ENCODE results near the gene CHURC1.
"Not testable (repeated sequence)": the region's sequence is repeated elsewhere in the genome, so short reads cannot be mapped to it uniquely, and the experiment has no call there.

The CHURC1 gene

DNA sequence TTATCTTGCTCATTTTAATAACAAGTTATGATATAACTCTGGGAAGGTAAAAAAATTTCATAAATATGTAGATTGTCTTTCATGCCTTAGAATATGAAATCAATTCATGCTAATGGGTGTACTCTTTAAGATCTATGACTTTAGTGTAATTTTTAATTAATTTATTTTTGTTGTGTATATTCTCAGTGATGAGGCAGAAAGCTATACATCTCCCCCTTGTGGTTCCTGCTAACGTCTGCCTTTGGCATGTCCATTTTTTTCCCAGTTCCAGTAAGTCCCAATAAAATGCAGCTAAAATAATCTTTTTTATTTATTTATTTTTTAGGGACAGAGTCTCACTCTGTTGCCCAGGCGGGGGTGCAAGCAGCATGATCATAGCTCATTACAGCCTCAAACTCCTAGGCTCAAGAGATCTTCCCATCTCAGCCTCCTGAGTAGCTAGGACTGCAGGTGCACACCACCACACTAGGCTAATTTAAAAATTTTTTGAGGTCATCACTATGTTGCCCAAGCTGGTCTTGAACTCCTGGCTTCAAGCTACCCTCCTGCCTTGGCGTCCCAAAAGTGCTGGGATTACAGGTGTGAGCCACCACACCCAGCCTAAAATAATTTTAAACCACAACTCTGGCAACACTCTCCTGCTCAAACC is 3.3 kb upstream of the CHURC1 start:
- DNase-seq: peak; percentile 42

- DNase-seq: no peak
Measured at GRCh38 chr14:64912261-64912660, 2.0 kb upstream of the CHURC1 start.

DNA sequence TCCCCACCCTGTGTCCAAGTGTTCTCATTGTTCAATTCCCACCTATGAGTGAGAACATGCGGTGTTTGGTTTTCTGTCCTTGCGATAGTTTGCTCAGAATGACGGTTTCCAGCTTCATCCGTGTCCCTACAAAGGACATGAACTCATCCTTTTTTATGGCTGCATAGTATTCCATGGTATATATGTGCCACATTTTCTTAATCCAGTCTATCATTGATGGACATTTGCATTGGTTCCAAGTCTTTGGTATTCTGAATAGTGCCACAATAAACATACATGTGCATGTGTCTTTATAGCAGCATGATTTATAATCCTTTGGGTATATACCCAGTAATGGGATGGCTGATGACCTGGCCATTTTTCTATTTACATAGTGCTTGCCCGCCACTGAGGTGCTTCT is 778 bp upstream of the CHURC1 start:
- DNase-seq: not testable (repeated sequence)

GRCh38 chr14:64915029-64915424 is 772 bp downstream of the CHURC1 start:
- DNase-seq: no peak

DNA sequence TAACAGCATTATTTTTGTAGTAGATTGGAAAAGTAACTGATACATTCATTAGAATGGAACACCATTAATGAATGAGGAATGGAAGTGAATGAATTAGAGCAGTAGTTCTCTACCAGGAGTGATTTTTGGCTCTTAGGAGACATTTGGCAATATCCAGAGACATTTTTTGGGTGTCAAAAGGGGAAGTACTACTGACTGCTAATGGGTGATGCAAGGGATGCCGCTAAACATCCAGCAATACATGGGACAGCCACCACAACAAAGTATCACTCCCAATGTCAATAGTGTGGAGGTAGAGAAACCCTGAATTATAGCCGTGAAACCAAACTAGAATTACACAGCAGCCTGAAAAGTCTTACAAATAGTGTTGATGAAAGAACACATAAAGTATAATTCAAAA is 1.5 kb downstream of the CHURC1 start:
- no peak for DNase-seq

GRCh38 chr14:64918216-64918615 is 4.0 kb downstream of the CHURC1 start:
- DNase-seq: no peak

- no peak for DNase-seq
Measured at GRCh38 chr14:64919215-64919614, 5.0 kb downstream of the CHURC1 start.

- peak; percentile 31 for DNase-seq
Measured at GRCh38 chr14:64919618-64920017, 5.4 kb downstream of the CHURC1 start.

DNA sequence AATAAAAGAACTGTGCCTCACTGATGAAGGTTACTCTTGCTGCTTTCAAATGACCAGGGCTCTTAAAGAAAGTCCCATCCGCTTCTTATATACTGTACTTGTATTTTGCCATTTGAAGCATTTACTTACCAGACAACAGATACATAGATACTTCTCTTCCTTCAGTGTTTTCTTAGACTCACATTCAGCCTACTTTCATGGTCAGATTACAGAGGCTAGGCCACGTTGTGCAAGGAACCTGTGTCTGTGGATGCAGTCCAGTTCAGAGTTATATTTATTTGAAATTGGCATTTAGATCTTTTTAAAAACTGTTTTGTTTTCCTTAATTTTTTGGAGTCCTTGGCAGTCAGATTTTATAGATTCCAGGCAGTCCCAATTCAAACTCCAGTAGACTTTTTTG is 6.2 kb downstream of the CHURC1 start:
- no peak for DNase-seq

GRCh38 chr14:64923015-64923414 is 8.8 kb downstream of the CHURC1 start:
- DNase-seq: no peak

- no peak for DNase-seq
Measured at GRCh38 chr14:64926398-64926995, 12.2 kb downstream of the CHURC1 start.

DNA sequence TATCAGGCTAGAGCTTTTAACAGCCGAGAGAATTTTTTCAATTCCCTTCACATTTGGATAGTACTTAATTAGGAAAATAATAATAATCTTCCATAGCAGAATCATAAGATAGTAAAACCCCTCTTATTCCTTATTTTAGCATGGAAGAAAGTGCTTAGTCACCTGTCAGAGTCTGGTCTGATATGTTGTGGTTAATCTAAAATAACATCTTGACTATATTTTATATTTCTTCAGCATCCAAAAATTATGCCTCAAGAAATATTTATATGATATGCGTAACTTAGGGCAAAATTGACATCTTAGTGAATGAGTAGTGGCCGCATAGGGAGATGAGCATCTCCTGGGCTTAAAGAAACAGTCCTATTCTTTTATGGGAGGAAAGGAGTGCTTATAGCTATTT is 12.8 kb downstream of the CHURC1 start:
- no peak for DNase-seq

DNA sequence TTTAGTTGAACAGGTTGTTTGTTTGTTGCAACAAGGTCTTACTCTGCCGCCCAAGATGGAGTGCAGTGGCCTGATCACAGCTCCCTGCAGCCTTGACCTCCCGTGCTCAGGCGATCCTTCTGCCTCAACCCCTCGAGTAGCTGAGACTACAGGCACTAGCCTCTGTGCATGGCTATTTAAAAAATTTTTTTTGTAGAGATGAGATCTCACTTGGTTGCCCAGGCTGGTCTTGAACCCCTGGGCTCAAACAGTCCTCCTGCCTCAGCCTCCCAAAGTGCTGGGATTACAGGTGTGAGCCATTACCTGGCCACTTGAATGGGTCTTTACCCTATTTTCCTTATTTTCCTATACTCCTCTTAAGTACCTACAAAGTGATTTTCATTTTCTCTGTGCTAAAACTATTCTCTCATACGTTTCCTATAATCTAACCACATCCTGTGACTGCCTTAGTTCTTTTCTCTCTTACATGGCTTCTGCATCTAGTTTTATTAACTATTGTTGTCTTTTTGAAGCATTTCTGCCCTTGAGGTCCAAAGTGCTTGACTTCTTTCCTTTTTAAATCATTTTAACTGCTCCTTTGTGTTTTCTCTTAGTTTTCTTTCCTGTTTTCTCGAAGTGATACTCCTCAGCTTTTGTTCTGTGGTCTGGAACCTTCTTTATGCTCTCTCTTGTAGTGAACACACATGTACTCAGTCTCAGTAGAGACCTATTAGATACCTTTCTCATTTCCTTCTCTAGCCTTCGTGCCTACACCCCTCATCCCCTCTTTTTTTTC is 14.2 kb downstream of the CHURC1 start:
- DNase-seq: no peak

- no peak for DNase-seq
Measured at GRCh38 chr14:64929014-64929359, 14.7 kb downstream of the CHURC1 start.

DNA sequence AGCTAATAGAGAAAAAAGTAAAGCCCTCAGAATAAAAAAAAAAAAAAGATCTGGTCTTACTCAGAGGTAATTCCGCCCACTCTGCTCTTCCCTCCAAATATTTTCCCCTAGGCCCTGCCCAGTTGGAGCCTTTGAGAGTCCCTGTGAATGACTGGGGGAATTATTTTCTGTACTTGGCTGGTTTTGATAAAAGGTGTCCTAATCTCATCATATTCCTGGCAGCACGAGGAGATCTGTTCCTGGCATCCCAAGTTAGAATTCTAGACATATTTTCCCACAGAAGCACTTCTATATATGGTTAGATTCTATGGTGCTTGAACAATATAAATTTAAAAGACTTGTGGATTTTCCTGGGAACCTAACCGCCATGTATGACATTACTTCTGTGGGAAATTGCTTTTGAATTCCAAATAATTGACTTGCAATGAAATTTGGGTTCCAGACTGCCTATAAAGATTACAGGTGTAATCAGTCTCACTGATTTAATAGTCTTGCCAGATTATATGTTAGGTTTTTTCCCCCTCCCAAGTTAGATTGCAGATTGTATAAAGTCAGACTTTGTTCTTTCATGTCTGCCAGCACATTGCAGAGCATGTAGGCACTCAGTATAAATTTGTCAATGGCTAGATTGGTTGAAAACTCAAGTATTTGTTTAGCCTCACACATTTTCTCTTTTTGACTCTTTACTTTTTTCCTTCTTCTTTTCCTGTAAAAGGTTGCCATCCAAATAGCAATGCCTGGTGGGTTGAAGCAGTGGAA is 16.0 kb downstream of the CHURC1 start:
- peak; percentile 79 for DNase-seq

- DNase-seq: no peak
Measured at GRCh38 chr14:64931123-64931522, 16.9 kb downstream of the CHURC1 start.

DNA sequence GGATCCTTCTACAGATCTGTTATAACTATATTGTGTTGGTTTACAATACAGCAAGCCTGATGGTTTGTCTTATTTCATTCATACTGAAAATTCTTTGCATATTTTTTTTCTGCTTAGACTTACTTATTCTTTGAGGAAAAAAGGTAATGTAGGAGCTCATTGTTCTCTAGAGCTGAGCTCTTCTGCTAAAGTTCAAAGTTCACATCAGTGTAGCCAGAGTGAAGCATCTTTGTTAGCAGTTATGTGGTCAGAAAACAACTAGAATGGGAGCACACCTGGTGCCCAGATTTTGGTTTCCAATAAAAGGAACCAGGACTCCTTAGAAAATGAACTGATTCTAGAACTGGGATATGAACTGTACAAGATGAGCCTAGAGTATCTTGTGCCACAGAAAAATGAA is 18.0 kb downstream of the CHURC1 start:
- DNase-seq: no peak

DNA sequence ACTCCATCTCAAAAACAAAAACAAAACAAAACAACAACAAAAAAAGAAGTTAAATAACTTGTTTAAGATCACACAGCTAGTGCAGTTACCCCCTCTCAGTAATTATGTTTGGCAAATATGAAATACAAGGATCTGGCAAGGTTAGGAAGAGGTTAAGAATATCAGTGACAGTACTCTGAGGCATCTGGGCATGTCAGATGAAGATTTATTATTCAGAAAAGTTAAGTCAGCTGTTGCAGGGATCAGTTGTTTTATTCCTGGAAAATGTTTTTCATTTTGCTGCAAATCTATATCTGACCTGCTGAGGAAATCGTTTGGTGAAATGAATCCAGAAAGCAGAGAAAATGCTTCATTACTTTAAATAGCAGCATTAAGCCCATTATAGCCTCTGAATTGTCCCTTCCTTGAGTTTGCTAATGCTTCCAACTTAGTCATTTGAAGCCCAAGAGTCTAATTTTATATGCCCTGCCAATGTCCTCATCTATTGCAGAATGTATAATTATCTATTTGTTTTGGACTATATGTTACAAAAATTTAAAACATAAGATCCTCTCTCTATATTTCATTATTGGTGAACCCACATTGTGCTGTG is 20.2 kb downstream of the CHURC1 start:
- no peak for DNase-seq

GRCh38 chr14:64935508-64935907 is 21.3 kb downstream of the CHURC1 start:
- DNase-seq: no peak

GRCh38 chr14:64937171-64937820 is 23.0 kb downstream of the CHURC1 start:
- peak; percentile 8 for DNase-seq

DNA sequence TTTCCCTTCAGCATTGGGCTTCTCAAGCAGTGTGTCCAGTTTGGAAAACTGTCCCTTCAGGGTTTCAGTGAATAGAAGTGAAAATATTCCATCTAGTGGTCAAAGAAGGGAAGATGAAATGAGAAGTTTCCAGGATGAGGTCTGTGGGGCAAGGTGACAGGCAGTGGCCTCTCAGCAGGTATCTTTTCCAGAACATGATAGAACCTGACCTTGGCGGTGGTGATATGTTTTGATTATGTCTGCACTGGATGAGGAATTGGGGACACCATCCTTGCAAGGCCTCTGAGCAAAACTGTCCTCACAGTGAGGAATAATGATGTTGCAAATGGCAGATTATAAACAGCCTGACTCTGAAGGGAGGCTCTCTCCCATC is 23.6 kb downstream of the CHURC1 start:
- DNase-seq: peak; percentile 10

All from fibroblast of skin of scalp (primary cell).